Activated T-helper 2 cell treated with anti-CD3 and anti-CD28 coated beads, Interferon-gamma antibody, Interleukin-2, Interleukin-4, amounts not matched to agents 10 μg/mL and 5 μg/mL and 100 μg/mL, durations not matched to agents 14 hours and 24 hours and 36 hours (primary cell): ENCODE measurements around the gene IL12RB1. TPM values are rescaled to one million over a fixed set of nuclear protein-coding genes. Genes with fewer than 3 reads are reported as not detected.
"Not testable (repeated sequence)": the region's sequence is repeated elsewhere in the genome, so short reads cannot be mapped to it uniquely, and the experiment has no call there.

Source experiments
- DNase-seq: peaks from one replicate; pipeline ENCODE4 v3.0.0; 2021; ENCODE audit warnings: low spot score
- H3K27ac Mint-ChIP-seq: one replicate; pipeline ENCODE4 v1.8.0; 2021; ENCODE audit warnings: mixed read lengths
- H3K27me3 Mint-ChIP-seq: one replicate; pipeline ENCODE4 v1.8.0; 2021; ENCODE audit warnings: low read depth, mixed read lengths
- H3K36me3 Mint-ChIP-seq: one replicate; pipeline ENCODE4 v1.8.0; 2021; ENCODE audit warnings: low read depth, mixed read lengths
- H3K4me1 Mint-ChIP-seq: one replicate; pipeline ENCODE4 v1.8.0; 2021; ENCODE audit warnings: low read depth, mixed read lengths
- H3K4me3 Mint-ChIP-seq: one replicate; pipeline ENCODE4 v1.8.0; 2021; ENCODE audit warnings: low read depth, mild to moderate bottlenecking, moderate library complexity, mixed read lengths
- H3K9me3 Mint-ChIP-seq: one replicate; pipeline ENCODE4 v1.8.0; 2021; ENCODE audit warnings: mixed read lengths
- intact Hi-C: fragments of 100-400 bp; cut with micrococcal nuclease; formaldehyde crosslinking; loops from one replicate; pipeline ENCODE4 v1.15.1; 2023
- total RNA-seq: library from RNA; stranded (reverse); gene quantifications from 2 replicates; pipeline ENCODE4 v1.2.3, GENCODE V29; 2022

The IL12RB1 gene
- total RNA-seq, 1 donor from 2014 or later: 43.3 TPM

DNA sequence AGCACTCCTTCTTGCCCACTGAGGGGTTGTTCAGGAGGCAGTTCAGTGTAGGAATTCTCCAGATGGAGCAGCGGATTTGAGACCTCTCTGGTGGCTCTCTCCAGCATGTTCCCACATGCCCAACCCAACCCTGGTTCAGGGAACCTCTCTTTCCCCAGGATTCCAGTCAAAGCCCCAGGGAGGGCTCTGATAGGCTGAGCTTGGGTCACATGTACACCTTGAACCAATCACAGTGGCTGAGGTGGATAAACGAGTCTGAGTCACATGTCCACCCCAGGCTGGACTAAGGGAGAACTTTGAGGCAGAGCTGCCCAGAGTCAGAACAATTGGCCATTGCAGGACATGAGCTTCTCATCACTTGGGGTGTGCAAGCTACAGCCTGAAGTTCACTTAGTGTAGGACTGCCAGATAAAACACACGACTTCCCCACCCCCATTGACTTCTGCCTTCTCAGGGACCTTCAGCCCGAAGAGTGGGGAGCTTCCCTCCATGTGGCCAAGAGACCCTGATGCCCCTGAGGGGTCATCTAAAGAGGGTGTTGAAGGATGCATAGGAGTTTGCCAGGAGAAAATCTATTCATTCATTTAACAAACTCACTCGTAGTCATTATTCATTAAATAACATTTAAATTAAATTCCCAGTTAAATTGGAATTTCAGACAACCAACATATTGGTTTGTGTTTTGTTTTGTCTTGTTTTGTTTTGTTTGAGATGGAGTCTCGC lies 6.9 kb upstream of the IL12RB1 start:
- intact Hi-C loops: loop anchor here (10.0 kb wide), 1 partner anchor 201 kb away; no protein-coding TSS in a partner anchor
- H3K36me3 Mint-ChIP-seq: peaks cover 2% of the 10 kb centered on the region
- no peaks in the 10 kb centered on the region for H3K27me3 Mint-ChIP-seq
- DNase-seq: no peak
- H3K27ac Mint-ChIP-seq: no peak overlapping the region
- no peaks in the 10 kb centered on the region for H3K9me3 Mint-ChIP-seq
- H3K4me3 Mint-ChIP-seq: no peak overlapping the region
- H3K4me1 Mint-ChIP-seq: peaks cover 43% of the 10 kb centered on the region

DNA sequence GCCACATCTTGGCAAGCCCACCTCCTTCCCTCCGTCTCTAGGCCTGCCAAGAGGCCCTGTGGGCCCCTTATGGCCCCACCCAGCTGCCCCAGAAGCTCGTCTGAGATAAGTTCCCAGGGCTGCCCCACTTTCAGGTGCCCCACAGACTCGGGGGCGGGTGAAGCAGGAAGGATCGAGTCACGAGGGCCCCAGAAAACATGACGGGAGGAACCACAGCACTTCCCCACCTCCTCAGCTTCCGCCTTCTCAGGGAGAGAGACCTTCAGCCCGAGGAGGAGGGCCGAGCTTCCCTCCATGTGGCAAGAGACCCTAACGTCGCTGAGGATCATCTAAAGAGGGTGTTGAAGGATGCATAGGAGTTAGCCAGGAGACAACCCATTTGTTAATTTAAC lies 4.5 kb upstream of the IL12RB1 start:
- H3K4me1 Mint-ChIP-seq: peaks cover 53% of the 10 kb centered on the region
- H3K36me3 Mint-ChIP-seq: peaks cover 2% of the 10 kb centered on the region
- H3K4me3 Mint-ChIP-seq: peak overlapping the region; percentile 67
- no peaks in the 10 kb centered on the region for H3K27me3 Mint-ChIP-seq
- intact Hi-C loops: loop anchor here (10.0 kb wide), 1 partner anchor 204 kb away; no protein-coding TSS in a partner anchor
- no peaks in the 10 kb centered on the region for H3K9me3 Mint-ChIP-seq
- H3K27ac Mint-ChIP-seq: peak overlapping the region; percentile 97
- peak; percentile 71 for DNase-seq

DNA sequence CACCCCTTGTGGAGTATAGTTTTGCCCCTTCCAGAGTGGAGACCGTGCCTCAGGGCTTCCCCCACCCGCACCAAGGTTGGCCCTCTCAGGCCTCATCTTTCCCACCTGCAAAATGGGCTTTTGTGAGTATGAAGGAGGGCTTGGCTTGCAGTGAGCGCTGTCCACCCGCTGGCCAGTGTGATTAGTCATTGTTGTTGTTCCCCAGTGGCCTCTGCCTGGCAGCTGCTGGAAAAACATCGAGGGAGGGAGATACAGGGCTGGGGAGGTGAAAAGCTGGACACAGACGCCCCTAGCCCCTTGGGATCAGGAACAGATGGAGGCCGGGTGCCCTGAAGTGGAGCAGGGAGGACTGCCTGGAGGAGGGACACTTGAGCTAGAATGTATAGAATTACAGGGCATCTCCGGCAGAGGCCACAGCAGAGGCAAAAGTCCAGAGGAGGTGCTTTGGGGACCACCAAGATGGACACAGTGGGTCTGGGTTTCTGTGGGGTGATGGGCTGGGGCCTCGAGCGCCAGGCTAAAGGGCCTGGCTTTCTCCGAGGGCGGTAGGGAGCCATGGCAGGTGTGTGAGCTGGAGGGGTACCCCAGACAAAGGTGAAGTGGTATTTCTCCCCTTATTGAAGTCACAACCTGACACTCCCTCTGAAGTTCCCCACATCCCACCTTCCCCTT lies 3.9 kb upstream of the IL12RB1 start:
- H3K9me3 Mint-ChIP-seq: no peaks in the 10 kb centered on the region
- peak overlapping the region; percentile 67 for H3K4me3 Mint-ChIP-seq
- DNase-seq: no peak
- intact Hi-C loops: loop anchor here (10.0 kb wide), 1 partner anchor 204 kb away; no protein-coding TSS in a partner anchor
- peaks cover 53% of the 10 kb centered on the region for H3K4me1 Mint-ChIP-seq
- H3K36me3 Mint-ChIP-seq: peaks cover 2% of the 10 kb centered on the region
- peak overlapping the region; percentile 97 for H3K27ac Mint-ChIP-seq
- no peaks in the 10 kb centered on the region for H3K27me3 Mint-ChIP-seq

DNA sequence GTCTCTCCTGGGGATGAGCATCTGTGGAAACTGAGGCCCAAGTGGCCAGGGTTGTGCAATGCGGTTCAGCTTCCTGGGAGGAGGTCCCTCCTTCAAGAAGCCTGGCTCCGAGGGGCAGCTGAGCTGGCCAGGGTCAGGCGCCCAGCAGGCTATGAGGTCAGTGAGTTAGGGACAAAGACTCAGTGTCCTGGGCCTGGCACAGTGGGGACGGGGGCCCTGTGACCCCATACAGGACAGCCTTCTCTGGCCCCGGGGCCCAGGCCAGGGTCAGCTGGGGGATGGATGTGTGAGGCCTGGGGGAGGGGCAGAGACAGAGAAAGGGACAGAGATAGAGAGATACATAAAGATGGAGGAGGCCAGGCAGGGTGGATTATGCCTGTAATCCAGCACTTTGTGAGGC lies 3.0 kb upstream of the IL12RB1 start:
- intact Hi-C loops: loop anchor here (10.0 kb wide), 1 partner anchor 205 kb away; no protein-coding TSS in a partner anchor
- no peak overlapping the region for H3K4me3 Mint-ChIP-seq
- H3K27ac Mint-ChIP-seq: peak overlapping the region; percentile 97
- H3K27me3 Mint-ChIP-seq: no peaks in the 10 kb centered on the region
- H3K9me3 Mint-ChIP-seq: no peaks in the 10 kb centered on the region
- H3K4me1 Mint-ChIP-seq: peaks cover 58% of the 10 kb centered on the region
- peaks cover 5% of the 10 kb centered on the region for H3K36me3 Mint-ChIP-seq
- DNase-seq: no peak

DNA sequence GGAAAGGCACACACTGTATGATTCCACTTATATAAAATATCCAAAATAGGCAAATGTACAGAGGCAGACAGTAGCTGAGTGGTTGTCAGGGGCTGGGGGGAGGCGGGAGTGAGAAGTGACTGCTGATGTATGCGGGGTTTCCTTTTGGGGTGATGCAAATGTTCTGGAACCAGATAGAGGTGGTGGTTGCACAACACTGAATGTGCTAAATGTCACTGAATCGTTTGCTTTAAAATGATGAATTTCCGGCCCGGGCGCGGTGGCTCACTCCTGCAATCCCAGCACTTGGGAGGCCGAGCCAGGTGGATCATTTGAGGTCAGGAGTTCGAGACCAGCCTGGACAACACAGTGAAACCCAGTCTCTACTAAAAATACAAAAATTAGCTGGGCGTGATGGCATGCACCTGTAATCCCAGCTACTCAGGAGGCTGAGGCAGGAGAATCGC lies 2.4 kb upstream of the IL12RB1 start:
- H3K9me3 Mint-ChIP-seq, H3K27me3 Mint-ChIP-seq, intact Hi-C loops: not testable (repeated sequence)
- Mint-ChIP-seq H3K36me3 (peaks cover 11% of the 10 kb centered on the region), H3K4me1 (peaks cover 64% of the 10 kb centered on the region), H3K4me3 (peak overlapping the region; percentile 15), H3K27ac (peak overlapping the region; percentile 97)
- DNase-seq: peak; percentile 35

DNA sequence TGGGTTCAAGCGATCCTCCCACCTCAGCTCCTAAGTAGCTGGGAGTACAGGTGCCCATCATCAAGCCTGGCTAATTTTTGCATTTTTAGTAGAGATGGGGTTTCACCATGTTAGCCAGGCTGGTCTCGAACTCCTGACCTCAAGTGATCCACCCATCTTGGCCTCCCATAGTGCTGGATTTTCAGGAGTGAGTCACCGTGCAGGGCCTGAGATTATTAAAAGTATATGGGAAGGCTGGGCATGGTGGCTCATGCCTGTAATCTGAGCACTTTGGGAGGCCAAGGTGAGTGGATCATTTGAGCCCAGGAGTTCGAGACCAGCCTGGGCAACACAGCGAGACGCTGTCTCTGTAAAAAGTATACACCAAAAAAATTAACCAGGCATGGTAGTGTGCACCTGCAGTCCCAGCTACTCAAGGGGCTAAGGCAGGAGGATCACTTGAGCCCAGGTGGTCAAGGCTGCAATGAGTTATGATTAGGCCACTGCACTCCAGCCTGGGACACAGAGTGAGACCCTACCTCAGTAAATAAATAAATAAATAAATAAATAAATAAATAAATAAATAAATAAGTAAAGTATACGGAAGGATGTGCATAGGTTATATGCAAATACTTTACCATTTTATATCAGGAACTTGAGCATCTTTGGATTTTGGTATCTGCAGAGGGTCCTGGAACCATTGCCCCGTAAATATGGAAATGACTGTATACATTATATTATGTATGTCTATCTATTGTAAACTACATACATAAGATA lies 854 bp downstream of the IL12RB1 start:
- H3K4me3 Mint-ChIP-seq: peak overlapping the region; percentile 97
- intact Hi-C loops: loop anchor here (2.0 kb wide), 1 partner anchor 41 kb away; no protein-coding TSS in a partner anchor

DNA sequence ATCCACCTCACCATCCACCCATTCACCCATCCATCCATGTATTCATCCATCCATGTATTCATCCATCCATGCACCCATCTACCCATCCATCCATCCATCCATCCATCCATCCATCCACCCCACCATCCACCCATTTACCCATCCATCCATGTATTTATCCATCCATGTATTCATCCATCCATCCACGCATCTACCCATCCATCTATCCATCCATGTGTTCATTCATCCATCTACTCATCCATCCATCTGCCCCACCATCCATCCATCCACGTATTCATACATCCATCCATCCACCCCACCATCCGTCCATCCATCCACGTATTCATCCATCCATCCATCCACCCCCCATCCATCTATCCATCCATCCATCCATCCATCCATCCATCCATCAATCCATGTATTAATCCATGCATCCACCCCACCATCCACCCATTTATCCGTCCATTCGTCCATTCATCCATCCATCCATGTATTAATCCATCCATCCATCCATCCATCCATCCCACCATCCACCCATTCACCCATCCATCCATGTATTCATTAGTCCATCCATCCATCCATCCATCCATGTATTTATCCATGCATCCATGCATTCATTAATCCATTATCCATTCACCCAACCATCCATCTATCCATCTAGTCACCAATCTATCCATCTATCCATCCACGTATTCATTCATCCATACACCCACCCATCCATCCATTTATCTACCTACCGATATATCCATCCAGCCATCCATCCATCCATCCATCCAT lies 2.6 kb downstream of the IL12RB1 start:
- Mint-ChIP-seq H3K4me3 (peak overlapping the region; percentile 20), H3K27me3 (no peaks in the 10 kb centered on the region), H3K27ac (no peak overlapping the region), H3K9me3 (peaks cover 5% of the 10 kb centered on the region), H3K36me3 (peaks cover 44% of the 10 kb centered on the region), H3K4me1 (peaks cover 40% of the 10 kb centered on the region)
- intact Hi-C loops: no loop called here
- no peak for DNase-seq

More for the DNA sequence above, 854 bp downstream of the IL12RB1 start:
- Mint-ChIP-seq H3K27ac (peak overlapping the region; percentile 97), H3K36me3 (peaks cover 30% of the 10 kb centered on the region), H3K4me1 (peaks cover 57% of the 10 kb centered on the region), H3K27me3 (no peaks in the 10 kb centered on the region), H3K9me3 (peaks cover 5% of the 10 kb centered on the region)
- no peak for DNase-seq

DNA sequence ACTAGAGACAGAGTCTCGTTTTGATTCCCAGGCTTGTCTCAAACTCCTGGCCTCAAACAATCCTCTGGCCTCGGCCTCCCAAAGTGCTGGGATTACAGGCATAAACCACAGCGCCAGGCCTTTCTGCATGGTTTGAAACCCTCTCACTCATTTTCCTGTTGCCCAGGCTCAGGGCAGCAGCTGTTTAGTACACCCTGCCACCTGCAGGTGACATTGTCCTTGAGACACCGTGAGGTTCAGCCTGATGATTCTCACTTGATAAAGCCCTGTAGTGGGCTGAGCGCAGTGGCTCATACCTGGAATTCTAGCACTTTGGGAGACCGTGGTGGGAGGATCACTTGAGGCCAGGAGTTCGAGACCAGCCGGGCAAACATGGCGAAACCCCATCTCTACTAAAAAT lies 12.5 kb downstream of the IL12RB1 start:
- Mint-ChIP-seq H3K9me3 (no peaks in the 10 kb centered on the region), H3K27ac (no peak overlapping the region), H3K4me3 (no peak overlapping the region), H3K27me3 (no peaks in the 10 kb centered on the region), H3K4me1 (peaks cover 8% of the 10 kb centered on the region), H3K36me3 (peaks cover 54% of the 10 kb centered on the region)
- intact Hi-C loops: no loop called here
- DNase-seq: no peak

DNA sequence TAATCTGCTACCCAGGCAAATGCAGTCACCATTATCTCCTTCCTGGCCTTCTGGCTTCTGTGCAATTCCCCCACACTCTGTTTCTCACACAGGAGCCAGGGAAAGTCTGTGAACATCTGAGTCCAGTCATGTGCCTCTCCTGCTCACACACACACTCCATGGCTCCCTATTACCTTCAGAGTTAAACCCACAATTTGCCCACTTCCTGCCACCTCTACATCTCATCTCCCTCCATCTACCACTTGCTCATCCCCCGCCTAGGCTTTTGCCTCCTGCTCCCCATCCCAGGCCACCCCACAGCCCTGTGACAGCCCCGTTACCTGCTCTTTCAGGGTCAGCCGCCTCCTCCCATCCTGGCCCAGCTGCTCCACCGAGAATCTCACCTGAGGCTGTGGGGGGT lies 13.5 kb downstream of the IL12RB1 start:
- peaks cover 8% of the 10 kb centered on the region for H3K4me1 Mint-ChIP-seq
- DNase-seq: no peak

DNA sequence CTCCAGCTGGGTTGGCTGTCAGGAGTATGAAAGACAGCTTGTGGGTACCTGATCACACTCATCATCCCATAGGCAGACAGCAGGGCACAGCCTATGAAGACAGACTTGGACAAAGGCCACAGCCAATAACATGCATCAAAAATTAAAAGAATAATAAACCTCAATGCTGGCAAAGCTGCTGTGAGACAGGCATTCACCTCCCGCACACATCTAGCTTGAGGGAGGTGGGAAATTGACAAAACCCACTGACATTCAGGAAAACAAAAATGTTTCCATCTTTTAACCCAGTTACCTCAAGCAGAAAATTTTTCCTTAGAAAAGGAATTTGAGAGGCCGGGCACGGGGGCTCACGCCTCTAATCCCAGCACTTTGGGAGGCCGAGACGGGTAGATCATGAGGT lies 14.4 kb downstream of the IL12RB1 start:
- intact Hi-C loops: no loop called here
- H3K9me3 Mint-ChIP-seq: no peaks in the 10 kb centered on the region
- H3K27ac Mint-ChIP-seq: no peak overlapping the region
- no peaks in the 10 kb centered on the region for H3K27me3 Mint-ChIP-seq
- no peak overlapping the region for H3K4me3 Mint-ChIP-seq
- H3K36me3 Mint-ChIP-seq: peaks cover 46% of the 10 kb centered on the region
- peaks cover 8% of the 10 kb centered on the region for H3K4me1 Mint-ChIP-seq
- no peak for DNase-seq

More for the DNA sequence above, 13.5 kb downstream of the IL12RB1 start:
- Mint-ChIP-seq H3K36me3 (peaks cover 53% of the 10 kb centered on the region), H3K27ac (peak overlapping the region; percentile 40), H3K4me3 (no peak overlapping the region), H3K27me3 (no peaks in the 10 kb centered on the region), H3K9me3 (no peaks in the 10 kb centered on the region)
- intact Hi-C loops: no loop called here

DNA sequence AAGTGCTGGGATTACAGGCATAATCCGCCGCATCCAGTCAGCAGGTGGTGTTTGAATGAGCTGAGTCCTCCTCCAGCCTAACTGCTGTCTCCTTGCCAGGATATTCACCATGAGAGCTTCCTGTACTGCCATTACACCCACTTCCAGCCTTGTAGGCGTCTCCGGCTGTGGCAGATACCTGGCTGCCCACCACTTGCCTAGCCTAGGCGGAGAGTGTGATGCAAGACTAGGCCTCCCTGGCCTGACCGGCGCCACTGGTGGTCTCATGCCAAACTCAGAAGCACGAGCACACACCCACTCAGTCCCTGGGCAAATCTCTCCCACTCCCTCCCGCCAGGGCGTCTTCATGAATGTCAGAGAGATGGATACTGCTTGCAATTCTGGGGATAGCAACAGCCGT lies 16.6 kb downstream of the IL12RB1 start:
- intact Hi-C loops: no loop called here
- H3K27me3 Mint-ChIP-seq: no peaks in the 10 kb centered on the region
- peaks cover 8% of the 10 kb centered on the region for H3K4me1 Mint-ChIP-seq
- no peaks in the 10 kb centered on the region for H3K9me3 Mint-ChIP-seq
- no peak for DNase-seq
- H3K27ac Mint-ChIP-seq: no peak overlapping the region
- peaks cover 37% of the 10 kb centered on the region for H3K36me3 Mint-ChIP-seq
- H3K4me3 Mint-ChIP-seq: no peak overlapping the region

DNA sequence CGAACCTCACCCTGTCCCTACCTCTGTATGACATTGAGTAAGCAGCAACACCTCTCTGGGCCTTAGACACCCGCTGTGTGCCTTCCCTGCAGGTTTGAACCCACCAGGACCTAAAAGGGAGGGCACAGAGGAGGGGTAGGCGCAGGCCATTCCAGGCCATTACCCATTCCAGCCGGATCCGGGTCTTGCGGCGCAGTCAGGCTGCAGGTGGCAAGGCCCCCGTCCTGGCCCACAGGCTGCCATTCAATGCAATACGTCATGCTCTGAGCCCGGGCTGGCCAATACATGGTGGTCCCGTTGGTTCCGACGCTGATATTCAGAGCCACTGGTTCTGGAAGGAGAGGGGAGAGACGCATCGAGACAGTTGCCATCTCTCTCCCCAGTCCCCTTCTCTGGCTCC lies 17.4 kb downstream of the IL12RB1 start:
- intact Hi-C loops: no loop called here
- no peak for DNase-seq
- Mint-ChIP-seq H3K36me3 (peaks cover 41% of the 10 kb centered on the region), H3K4me1 (peaks cover 8% of the 10 kb centered on the region), H3K9me3 (no peaks in the 10 kb centered on the region), H3K4me3 (no peak overlapping the region), H3K27ac (no peak overlapping the region), H3K27me3 (no peaks in the 10 kb centered on the region)
